Activated CD8-positive, alpha-beta memory T cell treated with anti-CD3 and anti-CD28 coated beads for 24 hours (primary cell): Measurements from ENCODE around the gene CPSF3.
"Not testable (repeated sequence)": the region's sequence is repeated elsewhere in the genome, so short reads cannot be mapped to it uniquely, and the experiment has no call there.

Experiments
- DNase-seq: peaks from one replicate; pipeline ENCODE4 v3.0.0-alpha.2; 2020

The CPSF3 gene

DNA sequence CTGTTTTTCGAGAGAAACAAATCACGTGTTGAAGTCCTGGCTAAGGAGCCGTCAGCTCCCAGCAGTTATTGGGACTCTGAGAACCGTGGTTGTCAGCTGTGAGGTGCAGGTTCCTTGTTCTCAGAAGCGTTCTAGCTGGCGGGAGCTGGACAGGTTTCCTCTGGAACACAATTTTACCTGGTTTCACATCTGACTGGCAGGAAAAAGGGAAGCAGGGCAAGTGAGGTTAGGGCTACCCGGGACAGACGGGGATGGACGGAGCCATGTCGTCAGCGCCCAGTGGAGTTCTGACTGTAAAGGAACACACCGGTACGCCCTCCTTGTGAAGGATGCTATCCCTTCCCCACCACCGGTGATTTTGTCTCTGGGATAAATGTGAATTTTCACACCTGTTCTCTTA is 26.3 kb upstream of the CPSF3 start:
- no peak for DNase-seq

DNA sequence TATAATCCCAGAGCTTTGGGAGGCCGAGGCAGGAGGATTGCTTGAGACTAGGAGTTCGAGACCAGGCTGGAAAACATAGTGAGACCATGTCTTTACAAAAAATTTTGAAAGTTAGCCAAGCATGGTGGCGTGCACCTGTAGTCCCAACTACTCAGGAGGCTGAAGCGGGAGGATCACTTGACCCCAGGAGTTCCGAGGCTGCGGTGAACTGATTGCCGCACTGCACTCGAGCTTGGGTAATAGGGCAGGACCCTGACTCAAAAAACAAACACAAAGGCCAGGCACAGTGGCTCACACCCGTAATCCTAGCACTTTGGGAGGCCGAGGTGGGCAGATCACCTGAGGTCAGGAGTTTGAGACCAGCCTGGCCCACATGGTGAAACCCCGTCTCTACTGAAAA is 25.2 kb upstream of the CPSF3 start:
- DNase-seq = not testable (repeated sequence)

DNA sequence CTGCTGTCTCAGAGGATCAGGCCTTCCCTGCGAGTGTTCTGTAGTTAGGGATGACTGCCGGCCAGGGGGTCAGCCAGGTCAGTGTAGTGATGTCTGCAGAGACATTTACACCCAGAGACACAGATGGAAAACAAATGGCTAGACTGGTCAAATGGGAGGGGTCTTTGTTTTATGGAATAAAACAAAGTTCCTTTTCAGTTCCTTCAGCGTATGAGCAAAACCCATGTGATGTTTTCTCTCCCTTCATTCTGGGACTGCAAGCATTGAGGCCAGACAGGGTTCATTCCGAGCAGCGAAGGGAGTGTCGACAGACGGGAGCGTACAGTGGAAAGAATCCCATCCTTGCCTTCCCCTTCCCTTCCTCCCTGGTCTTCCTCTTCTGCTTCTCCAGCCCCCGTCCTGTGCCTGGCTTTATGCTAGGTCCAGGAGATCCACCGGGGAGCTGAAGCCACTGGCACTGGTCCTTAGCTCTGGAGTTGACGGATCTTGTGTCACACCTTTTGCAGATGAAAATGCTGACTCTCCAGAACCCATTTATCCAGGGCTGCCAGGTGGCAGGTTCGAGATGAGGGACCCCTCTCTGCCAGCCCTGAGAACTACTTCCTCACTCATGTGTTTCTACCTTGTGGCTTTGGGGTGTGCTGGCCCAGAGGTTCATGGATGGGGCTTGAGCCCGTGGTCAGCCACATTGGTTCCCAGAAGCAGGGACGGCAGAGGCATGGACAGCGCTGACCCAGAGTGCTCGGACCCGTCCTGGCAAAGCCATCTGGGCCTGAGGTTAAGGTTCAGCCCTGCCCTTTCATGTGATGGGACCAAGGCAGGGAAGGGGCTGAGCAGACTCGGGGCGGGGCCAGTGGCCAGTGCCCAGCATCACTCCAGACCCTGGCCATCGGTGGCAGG is 24.3 kb upstream of the CPSF3 start:
- DNase-seq = no peak

- no peak for DNase-seq
Observed at GRCh38 chr2:9400268-9401058, 23.0 kb upstream of the CPSF3 start.

DNA sequence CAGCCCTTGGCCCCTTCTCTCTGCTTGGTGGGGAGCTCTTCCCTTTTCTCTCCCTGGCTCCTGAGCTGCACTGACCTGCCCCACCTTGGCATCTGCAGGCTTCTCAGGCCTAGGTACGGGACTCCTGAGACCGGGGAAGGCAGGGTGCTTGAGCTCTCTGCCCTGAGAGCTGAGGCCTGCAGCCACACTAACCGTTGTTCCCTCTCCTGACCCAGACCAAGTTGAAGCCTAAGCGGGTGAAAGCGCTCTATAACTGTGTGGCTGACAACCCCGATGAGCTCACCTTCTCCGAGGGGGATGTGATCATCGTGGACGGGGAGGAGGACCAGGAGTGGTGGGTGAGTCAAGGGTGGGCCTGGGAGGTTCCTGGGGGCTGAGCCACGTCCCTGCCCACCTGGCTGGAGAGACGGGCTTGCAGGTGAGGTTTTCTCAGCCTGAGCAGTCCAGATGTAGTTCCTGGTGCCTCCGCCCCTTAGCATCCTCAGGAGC is 22.4 kb upstream of the CPSF3 start:
- DNase-seq = no peak

GRCh38 chr2:9401646-9402371 is 21.6 kb upstream of the CPSF3 start:
- no peak for DNase-seq

DNA sequence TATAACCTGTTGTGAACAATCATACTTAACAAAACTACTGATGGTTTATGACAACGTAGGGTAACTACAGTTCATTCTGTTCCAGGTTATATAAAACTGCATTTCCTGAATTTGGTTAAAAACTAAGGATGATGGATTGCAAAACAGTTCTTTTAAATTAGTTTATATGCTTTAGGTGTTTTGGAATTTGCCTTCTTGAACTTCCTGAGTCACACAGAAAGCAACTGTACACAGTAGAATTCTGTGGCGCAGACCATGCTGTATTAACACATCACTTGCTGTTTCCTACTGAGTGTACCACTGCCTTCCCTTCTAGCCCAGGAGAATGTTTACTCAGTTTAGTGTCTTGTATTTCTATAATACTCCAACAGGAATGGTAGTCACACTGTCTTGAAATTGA is 19.5 kb upstream of the CPSF3 start:
- no peak for DNase-seq

DNA sequence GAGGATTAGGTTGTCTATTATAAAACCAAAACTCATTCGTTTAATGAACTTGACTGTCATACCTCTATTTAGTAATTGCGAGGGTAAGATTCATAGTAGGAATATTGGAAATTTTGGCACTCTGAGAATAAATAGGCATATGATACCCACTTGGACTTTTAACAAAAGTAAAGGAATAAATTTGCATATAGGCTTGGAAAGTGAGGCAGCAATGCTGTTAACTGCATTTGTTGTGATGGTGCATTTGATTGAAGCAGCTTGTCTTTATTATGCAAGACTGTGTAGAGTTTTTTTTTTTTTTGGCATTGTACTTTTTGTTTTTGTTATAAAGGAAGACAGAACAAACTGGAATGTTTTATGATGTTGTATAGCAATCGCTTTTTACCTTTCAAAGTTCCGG is 19.0 kb upstream of the CPSF3 start:
- DNase-seq = no peak

DNA sequence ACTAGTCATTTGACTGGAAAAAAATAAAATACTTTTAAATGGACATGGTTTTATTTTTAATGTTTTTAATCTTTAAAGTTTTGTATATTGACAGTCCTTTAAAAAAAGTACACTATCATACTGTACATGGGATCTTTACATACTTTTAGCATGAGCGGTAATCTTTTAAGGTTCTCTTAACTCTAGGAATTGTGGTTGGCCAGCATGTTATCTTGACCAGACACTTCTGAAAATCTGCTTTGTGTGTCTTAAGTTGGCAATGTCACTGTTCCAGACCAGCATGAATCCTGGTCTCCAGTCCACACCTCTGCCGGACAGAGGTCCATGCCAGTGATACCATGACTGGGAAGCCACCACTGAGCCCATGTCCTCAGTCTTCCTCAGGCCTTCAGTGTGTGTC is 17.8 kb upstream of the CPSF3 start:
- DNase-seq = no peak

DNA sequence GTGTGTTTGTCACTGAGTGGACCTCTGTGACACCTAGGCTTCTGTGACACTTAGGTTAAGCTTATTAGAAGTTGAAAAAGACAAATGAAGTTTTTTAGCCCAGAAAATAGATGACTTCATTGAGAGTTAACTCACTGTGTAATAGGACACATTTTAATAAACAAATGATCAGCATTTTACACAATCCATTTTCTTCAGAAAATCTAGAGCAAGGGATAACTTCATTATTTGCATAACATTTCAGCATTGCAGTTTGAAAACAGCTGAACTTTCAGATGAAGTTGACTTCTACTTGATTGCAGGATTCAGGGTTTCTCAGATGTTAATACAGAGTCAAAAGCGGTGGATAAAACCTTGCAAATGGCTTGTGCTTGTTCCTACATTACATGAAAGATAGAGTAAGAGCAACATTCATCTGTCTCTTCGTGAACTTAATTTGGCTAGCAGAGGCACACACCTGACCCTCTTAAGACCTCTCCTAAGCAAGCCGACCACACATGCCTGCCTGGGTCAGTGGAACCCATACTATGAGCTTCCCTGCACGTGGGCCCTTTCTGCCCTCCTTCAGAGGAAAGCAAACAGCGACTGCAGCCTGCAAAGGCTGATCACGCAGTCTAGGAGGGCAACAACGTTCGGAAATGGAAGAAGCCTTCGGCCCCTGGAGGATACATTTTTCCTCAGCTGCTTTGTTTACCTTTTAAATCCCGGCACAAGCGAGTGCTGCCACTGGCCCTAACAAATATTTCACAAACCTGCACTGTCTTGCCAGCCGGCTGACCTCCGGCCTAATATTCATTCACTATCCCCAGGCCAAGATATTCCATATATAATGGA is 16.7 kb upstream of the CPSF3 start:
- no peak for DNase-seq

DNA sequence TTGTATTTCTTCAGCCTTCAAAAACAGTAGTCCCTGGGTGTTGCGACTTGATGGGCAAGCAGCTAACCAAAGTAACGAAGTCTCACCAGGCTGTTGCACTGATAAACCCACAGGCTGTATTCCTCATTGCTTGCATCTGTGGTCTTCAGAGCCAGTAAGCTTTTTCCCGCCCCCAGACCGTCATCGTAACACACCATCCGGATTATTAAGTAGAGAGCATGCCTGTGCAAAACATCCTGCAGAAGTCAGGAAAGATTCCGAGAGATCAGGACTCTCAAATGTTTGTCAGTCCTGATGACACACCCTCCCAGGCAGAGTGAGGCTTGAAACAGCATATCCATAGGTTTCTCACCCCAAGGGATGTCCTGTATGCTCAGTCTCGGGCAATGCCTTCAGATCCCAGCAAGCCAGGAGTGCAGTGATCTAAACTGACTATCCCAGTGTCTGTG is 16.1 kb upstream of the CPSF3 start:
- no peak for DNase-seq

DNA sequence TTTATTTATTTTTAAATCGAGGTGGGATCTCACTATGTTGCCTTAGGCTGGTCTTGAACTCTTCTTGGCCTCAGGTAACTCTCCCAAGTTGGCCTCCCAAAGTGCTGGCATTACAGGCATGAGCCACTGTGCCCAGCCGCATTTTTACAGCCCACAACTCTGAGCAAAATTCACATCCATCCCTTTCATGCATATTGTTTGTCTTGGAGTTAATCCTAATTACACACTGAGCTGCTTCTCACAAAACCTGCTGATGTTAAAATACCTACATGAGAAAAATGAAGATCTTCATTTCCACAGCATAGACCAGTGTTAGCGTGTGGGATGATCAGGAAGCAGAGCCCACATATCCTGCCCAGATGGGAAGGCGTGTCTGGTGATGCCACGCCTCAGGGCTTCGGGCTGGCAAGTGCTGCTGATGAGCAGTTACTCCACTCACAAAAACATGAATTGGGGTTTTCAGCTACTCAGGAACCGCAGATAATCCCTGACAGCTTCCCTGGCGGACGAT is 14.8 kb upstream of the CPSF3 start:
- DNase-seq = no peak

DNA sequence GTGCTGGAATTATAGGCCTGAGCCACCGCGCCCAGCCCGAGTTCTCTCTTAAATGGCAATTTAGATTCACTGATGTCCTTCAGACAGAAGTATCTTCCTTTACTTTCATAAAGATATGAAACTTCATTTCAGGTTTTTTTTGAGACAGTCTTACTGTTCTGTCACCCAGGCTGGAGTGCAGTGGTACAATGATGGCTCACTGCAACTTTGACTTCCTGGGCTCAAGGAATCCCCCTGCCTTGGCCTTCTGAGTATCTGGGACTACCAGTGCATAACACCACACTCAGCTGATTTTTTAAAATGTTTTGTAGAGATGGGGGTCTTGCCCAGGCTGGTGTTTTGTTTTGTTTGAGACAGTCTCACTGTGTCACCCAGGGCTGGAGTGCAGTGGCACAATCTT is 13.3 kb upstream of the CPSF3 start:
- DNase-seq = no peak

GRCh38 chr2:9412781-9413180 is 10.7 kb upstream of the CPSF3 start:
- DNase-seq = no peak

- DNase-seq = no peak
Observed at GRCh38 chr2:9415516-9416169, 7.8 kb upstream of the CPSF3 start.

DNA sequence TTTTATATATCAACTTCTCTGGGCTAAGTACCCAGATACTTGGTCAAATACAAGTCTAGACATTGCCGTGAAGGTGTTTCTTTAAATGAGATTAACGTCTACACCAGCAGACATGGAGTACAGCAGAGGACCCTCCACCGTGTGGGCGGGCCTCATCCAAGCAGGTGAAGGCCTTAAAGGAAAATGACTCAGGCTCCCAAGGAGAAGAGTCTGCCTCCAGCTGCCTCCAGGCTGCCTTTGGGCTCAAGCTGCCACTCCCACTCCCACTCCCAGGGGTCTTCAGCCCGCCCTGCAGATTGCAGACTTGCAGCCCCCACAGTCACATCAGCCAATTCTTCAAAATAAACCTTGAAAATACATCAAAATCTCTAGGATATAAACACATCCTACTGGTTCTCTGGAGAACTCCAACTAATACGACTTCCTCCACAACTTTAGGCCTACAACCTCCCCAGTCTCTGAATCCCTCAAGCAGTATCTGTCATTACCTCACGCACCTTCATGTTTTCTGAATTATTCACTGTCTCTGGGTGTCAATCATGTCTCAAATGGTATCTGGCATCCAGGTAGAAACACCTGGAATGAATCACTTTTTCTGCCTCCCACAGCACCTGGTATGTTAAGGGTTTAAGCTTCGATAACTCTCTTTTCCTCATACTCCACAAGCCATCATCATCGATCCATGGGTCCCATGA is 7.0 kb upstream of the CPSF3 start:
- DNase-seq = no peak

DNA sequence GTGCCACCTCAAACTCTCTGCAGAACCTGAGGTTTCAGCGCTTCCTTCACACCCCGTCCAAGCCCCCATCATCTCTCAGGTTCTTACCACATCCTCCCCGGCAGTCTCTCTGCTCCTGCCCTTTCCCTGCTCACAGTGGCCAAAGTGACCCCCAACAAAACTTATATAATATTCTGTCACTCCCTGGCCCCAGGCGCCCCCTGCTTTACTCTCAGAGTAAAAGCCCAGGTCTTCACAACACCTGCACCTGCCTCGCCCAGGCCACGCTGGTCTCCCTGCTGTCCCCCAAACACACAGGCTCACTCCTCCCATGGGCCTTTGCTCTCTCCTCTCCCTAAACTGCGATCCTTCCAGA is 6.5 kb upstream of the CPSF3 start:
- DNase-seq = no peak

DNA sequence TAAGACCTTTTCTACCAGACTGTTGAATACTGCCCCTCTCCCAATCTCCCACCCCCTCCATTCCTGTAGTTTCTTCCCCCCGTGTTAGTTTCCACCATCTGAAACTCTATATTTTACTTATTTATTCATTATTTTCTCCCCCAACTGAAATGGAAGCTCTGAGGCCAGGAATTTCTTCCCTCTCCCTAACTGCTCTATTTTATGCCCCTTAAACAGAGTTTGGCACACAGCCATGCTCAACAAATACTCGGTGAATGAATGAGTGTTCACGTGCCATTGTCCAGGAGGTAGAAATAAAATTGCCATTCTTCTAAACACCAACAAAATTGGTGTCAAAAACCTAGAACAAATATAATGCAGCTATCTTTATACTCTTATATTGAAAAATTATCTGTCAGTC is 5.7 kb upstream of the CPSF3 start:
- DNase-seq = no peak

- no peak for DNase-seq
Observed at GRCh38 chr2:9418746-9419145, 4.7 kb upstream of the CPSF3 start.

- no peak for DNase-seq
Observed at GRCh38 chr2:9419541-9419940, 3.9 kb upstream of the CPSF3 start.

DNA sequence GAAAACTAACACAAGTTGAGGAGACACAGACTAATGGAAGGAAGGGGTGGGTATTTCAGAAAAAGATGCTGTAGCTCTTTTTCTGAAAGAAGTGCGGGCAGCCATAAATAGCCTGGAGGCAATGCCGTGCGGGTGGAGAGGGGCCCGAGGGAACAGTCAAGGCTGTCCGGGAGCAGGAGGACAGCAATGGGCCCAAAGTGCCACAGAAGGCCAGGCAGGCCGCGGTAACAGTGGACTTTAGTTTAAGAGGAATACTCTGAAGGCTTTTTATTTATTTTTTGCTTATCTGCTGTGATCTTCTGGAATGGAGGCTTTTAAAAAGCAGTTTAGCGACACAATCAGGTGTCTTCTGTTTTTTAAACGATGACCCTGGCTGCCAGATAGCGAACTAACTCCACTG is 3.0 kb upstream of the CPSF3 start:
- DNase-seq = no peak
